SJCRH30 (cell line): ENCODE data around the gene BORCS5. TPM values are rescaled to one million over a fixed set of nuclear protein-coding genes. Genes with fewer than 3 reads are reported as not detected.
"Not testable (repeated sequence)": the region's sequence is repeated elsewhere in the genome, so short reads cannot be mapped to it uniquely, and the experiment has no call there.

Experiments
- DNase-seq, 2 experiments: peaks; one replicate each; pipeline ENCODE4 v3.0.0-alpha.2; 2015 to 2020
- H3K27ac ChIP-seq: fragments of 250-450 bp; sonication (Bioruptor Pico); 2 replicates; pipeline ENCODE4 v1.5.1; 2020; ENCODE audit warnings: mild to moderate bottlenecking, moderate library complexity
- H3K27me3 ChIP-seq: fragments of 250-450 bp; sonication (Bioruptor Pico); 2 replicates; pipeline ENCODE4 v1.5.1; 2020; ENCODE audit warnings: mild to moderate bottlenecking, moderate library complexity
- H3K36me3 ChIP-seq: fragments of 250-450 bp; sonication (Bioruptor Pico); 2 replicates; pipeline ENCODE4 v1.5.1; 2020; ENCODE audit warnings: mild to moderate bottlenecking, moderate library complexity
- H3K4me1 ChIP-seq: fragments of 250-450 bp; sonication (Bioruptor Pico); 2 replicates; pipeline ENCODE4 v1.5.1; 2020; ENCODE audit warnings: mild to moderate bottlenecking, moderate library complexity
- H3K4me3 ChIP-seq: fragments of 250-450 bp; sonication (Bioruptor Pico); 2 replicates; pipeline ENCODE4 v1.5.1; 2020; ENCODE audit warnings: mild to moderate bottlenecking, moderate library complexity
- H3K9me3 ChIP-seq: fragments of 250-450 bp; sonication (Bioruptor Pico); replicated peaks from 2 replicates; pipeline ENCODE4 v1.5.1; 2020; ENCODE audit warnings: mild to moderate bottlenecking, moderate library complexity
- total RNA-seq: library from RNA; depleted of rRNA; stranded (reverse); fragments of >200 nt; shearing (Covaris generic); gene quantifications from 2 replicates; pipeline ENCODE4 v1.2.3, GENCODE V29; 2014

The BORCS5 gene
- total RNA-seq, 1 experiment from 2014 or later, result 5.2 TPM

DNA sequence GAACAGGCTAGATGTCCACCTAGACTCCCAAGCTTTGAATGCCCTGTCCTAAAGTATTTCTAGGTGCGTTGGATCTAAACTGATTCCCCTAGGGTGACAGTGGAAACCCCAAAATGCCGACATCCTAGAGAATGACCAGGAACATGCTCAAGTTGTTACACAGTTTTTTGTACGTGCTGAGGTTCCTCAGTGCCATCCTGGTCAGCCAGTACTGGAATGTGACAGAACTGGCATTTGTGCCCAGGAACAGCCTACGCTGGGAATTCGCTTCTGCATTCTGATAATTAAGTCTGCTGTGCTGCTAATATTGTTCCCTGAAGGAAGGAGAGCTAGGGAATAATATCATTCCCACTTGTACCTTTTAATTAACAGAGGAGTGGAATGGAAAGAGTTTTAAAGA, 40.3 kb downstream of the BORCS5 start:
- no peak overlapping the region for H3K27ac ChIP-seq

DNA sequence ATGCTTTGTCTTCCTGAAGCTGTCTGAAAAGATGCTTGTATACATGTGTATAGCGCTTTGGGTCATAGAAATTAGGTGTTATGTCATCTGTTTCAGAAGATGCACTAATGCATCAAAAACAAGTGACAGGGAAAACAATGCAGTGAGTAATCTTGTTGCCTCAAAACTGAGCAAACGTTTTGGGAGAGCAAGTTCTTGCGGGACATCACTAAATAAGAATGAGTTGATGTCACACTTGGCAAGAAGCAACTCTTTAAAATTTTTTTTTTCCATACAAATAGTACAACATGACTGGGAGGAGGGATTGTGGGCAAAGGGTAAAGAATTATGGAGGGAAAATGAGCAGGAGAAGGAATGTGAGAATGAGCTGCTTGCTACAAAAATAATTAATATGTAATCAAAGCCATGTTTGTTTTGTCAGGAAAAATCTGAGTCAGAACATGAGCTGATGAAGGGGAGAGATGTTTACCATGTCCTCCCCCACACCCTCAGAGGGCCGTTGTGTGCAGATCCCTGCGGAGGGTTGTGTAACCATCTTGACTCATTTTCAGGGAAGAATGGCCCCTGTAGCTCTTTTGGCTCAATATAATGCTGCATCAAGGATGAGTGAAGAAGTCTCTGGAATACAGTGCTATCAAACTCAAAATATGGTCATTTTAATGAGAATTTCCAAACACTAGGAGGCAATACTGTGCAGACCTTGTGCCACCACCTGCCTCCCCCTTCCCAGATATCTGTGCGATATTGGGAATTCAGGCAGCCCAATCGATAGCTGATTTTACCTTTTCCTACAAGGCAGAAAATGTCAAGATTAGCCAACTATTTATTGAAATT, 41.4 kb downstream of the BORCS5 start:
- H3K36me3 ChIP-seq, result no peaks in the 10 kb centered on the region
- no peak overlapping the region for H3K27ac ChIP-seq
- H3K9me3 ChIP-seq, result no peaks in the 10 kb centered on the region
- no peaks in the 10 kb centered on the region for H3K27me3 ChIP-seq
- H3K4me1 ChIP-seq, result no peaks in the 10 kb centered on the region
- no peak for DNase-seq
- no peak overlapping the region for H3K4me3 ChIP-seq

More for the DNA sequence above, 40.3 kb downstream of the BORCS5 start:
- DNase-seq, result no peak
- Histone ChIP-seq H3K4me3 (no peak overlapping the region), H3K36me3 (no peaks in the 10 kb centered on the region), H3K4me1 (no peaks in the 10 kb centered on the region), H3K27me3 (no peaks in the 10 kb centered on the region), H3K9me3 (no peaks in the 10 kb centered on the region)

DNA sequence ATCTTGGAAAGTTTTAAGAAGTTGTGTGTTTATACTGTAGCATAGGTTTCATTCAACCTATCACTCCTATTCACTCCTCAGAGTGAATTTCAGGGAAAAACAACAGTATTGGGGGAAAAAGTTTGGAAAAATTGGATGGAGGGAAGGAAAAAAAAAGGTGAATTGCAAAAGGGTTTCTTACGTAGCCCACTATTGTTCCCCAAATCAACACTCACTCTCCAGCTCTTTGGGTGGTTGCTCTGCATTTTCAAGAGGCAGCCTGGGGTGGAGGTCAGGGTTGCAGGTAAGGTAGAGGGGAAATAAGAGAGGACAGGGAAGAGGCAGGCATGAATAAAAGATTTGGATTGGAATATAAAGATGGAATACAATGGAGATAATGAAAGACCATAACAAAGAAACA, 42.3 kb downstream of the BORCS5 start:
- Histone ChIP-seq H3K27ac (no peak overlapping the region), H3K9me3 (no peaks in the 10 kb centered on the region), H3K36me3 (no peaks in the 10 kb centered on the region), H3K4me3 (no peak overlapping the region), H3K27me3 (no peaks in the 10 kb centered on the region), H3K4me1 (no peaks in the 10 kb centered on the region)
- DNase-seq, result no peak

DNA sequence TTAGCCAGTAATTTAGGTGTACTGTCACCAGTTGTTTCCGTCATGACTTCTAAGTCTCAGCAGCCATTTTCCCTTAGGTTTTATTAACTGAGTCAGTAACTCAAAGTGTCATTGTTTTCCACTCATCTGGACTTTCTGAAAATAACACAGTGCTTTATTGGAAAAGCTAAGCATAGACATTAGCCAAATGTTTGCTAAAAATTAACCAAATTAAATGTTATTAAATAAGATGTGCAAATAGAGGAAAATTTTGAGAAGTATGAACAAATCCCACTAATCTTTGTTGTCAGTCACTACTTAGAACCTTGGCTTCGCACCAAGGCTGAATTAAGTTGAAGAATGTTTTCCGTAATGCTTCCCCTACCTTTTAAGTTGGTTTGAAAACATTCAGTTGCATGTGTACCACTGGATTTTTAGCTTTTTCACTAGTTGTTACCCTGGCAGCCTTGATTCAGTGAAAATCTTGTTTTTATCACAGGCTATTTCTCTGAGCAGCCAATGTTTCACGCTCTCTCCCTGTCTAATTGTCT, 43.0 kb downstream of the BORCS5 start:
- Histone ChIP-seq H3K27me3 (no peaks in the 10 kb centered on the region), H3K27ac (no peak overlapping the region), H3K4me1 (no peaks in the 10 kb centered on the region), H3K9me3 (no peaks in the 10 kb centered on the region), H3K4me3 (no peak overlapping the region), H3K36me3 (no peaks in the 10 kb centered on the region)
- no peak for DNase-seq

DNA sequence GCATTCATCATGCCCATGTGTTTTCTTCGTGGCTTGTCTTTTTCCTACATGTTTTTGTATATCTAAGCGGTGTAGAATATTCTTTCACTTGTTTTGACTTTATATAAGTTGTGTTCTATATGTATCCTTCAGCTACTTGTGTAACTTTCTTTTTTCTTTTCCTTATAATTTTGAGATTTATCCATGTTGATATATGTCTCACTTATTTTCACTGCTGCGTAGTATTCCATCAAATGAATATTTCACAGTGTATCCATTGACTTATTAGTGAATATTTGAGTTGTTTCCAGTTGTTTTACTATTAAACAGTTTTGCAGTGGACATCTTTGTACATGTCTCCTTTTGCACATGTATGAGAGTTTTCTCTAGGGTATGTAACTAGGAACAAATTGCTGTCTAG, 43.9 kb downstream of the BORCS5 start:
- H3K27ac ChIP-seq, result no peak overlapping the region
- H3K4me3 ChIP-seq, result no peak overlapping the region
- no peaks in the 10 kb centered on the region for H3K4me1 ChIP-seq
- no peaks in the 10 kb centered on the region for H3K27me3 ChIP-seq
- no peaks in the 10 kb centered on the region for H3K9me3 ChIP-seq
- no peaks in the 10 kb centered on the region for H3K36me3 ChIP-seq
- DNase-seq, result no peak

DNA sequence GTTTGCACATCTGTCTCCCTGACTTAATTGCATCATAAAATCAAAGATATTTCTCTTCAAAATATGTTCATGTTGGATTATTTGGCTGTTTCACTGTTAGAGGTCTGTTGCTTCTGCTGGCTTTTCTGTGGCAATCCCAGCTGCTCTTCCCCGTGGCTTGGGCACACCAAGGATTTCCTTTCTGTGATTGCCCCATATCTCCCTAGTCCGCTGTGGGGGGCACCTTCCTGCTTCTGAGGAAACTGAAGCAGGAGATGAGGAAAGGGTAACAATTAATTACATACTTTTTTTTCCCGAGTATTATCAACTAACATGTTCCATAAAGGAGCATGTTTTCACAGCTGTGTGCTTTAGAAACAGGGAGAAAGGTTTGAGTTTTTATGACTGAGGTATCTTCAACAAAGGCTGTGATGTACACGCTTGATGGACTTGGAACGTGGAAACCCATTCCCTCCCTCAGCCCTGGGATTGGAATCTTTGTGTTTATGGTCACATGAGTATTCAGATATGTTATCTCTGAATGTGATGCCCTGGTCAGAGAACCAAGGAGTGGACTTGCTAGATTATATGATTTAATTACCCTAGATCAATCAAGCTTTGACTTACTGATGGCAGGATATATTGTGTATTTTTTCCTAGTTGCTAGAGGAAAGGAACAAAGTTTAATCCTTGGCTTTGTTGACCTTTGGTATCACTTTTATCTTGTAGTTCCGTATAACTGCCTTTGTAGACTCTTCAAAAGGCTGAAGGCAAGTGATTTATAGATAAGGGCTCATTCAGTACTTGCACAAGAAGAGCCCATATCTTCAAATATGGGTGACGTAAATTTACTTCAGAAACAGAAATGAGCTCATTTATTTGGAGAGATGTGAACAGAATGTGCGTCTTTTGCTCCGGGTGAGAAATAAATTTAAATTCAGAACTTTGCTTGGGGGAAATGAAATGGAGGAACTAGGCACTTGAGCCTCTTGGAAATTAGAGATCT, 46.7 kb downstream of the BORCS5 start:
- H3K27ac ChIP-seq, result no peak overlapping the region
- H3K9me3 ChIP-seq, result no peaks in the 10 kb centered on the region
- no peaks in the 10 kb centered on the region for H3K36me3 ChIP-seq
- no peaks in the 10 kb centered on the region for H3K27me3 ChIP-seq
- no peak for DNase-seq
- H3K4me3 ChIP-seq, result no peak overlapping the region
- no peaks in the 10 kb centered on the region for H3K4me1 ChIP-seq

DNA sequence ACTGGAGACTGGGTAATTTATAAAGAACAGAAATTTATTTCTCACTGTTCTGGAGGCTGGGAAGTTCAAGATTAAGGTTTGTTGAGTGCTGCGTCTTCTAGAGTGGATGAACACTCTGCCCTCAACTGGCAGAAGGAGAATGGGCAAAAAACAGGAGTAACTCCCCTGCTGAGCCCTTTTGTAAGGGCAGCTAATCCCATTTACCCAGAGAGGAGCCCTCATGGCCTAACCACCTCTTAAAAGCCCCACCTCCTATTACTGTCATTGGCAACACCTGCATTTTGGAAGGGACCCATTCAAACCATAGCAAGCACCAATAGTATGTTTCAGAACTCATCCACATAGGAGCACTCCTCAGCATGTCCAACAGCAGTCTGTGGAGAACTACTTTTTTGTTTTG, 47.4 kb downstream of the BORCS5 start:
- Histone ChIP-seq H3K9me3 (no peaks in the 10 kb centered on the region), H3K27ac (no peak overlapping the region), H3K4me3 (no peak overlapping the region), H3K4me1 (no peaks in the 10 kb centered on the region), H3K27me3 (no peaks in the 10 kb centered on the region), H3K36me3 (no peaks in the 10 kb centered on the region)
- no peak for DNase-seq

DNA sequence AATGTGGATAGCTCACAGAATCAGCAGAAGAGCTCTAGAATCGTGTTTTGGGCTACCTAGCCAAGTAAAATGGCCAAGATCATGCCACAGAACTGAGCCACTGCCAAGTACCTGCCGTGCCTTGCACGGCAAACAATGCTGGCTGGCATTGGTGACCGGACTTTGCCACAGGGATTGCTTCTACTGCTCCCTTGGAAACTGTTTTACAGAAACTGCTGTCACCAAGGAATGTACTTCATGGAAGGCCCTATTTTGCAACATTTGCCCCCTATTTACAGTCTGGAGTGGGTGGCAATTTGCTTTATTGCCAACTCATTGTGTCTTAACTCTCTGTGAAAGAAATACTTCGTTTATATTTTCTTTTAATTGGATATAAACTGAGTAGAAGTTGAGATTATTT, 49.0 kb downstream of the BORCS5 start:
- Histone ChIP-seq H3K27ac (no peak overlapping the region), H3K9me3 (no peaks in the 10 kb centered on the region), H3K27me3 (no peaks in the 10 kb centered on the region), H3K36me3 (no peaks in the 10 kb centered on the region), H3K4me3 (no peak overlapping the region), H3K4me1 (no peaks in the 10 kb centered on the region)
- DNase-seq, result no peak

DNA sequence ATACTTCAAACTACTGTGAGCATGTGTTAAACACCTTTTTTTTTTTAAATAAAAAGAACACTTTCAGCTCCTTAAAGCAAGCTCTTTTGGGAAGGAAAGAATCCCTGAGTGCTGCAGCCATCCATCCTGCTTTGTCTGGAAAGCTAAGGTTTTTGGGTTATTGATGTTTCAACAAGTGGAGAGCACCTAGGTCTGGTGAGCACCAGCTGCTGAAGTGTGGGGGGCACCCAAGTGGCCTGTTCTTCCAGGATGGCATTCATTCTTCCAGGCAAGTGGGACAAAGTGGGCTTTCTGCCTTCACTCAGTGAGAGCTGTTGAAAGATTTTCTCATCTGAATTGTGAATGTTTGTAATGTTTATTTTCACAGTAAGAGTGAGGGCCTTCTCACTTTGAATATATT, 49.9 kb downstream of the BORCS5 start:
- Histone ChIP-seq H3K4me1 (no peaks in the 10 kb centered on the region), H3K36me3 (no peaks in the 10 kb centered on the region), H3K9me3 (no peaks in the 10 kb centered on the region), H3K27ac (no peak overlapping the region), H3K4me3 (no peak overlapping the region), H3K27me3 (no peaks in the 10 kb centered on the region)
- DNase-seq, result no peak

DNA sequence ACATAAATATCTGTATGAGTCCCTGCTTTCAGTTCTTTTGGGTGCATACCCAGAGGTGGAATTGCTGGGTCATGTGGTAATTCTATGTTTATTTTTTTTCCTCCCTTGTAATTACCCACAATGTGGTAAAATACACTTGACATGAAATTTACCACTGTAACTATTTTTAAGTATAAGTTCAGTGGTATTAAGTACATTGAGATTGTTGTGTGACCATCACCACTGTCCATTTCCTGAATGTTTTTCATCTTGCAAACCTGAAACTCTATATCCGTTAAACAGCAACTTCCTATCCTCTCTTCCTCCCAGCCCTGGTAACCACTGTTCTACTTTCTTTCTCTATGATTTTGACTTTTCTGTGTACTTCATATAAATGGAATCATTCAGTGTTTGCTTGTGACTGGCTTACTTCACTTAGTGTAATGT, 51.4 kb downstream of the BORCS5 start:
- no peaks in the 10 kb centered on the region for H3K36me3 ChIP-seq
- H3K4me3 ChIP-seq, result no peak overlapping the region
- DNase-seq, result peak in 1 of 2 experiments; percentile 13
- no peaks in the 10 kb centered on the region for H3K9me3 ChIP-seq
- no peaks in the 10 kb centered on the region for H3K4me1 ChIP-seq
- no peak overlapping the region for H3K27ac ChIP-seq
- no peaks in the 10 kb centered on the region for H3K27me3 ChIP-seq

DNA sequence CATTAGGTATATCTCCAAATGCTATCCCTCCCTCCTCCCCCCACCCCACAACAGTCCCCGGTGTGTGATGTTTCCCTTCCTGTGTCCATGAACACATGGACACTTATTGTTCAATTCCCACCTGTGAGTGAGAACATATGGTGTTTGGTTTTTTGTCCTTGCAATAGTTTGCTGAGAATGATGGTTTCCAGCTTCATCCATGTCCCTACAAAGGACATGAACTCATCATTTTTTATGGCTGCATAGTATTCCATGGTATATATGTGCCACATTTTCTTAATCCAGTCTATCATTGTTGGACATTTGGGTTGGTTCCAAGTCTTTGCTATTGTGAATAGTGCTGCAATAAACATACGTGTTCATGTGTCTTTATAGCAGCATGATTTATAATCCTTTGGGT, 52.5 kb downstream of the BORCS5 start:
- not testable (repeated sequence) for H3K4me3 ChIP-seq, H3K27ac ChIP-seq, DNase-seq, H3K36me3 ChIP-seq, H3K9me3 ChIP-seq, H3K27me3 ChIP-seq, H3K4me1 ChIP-seq

DNA sequence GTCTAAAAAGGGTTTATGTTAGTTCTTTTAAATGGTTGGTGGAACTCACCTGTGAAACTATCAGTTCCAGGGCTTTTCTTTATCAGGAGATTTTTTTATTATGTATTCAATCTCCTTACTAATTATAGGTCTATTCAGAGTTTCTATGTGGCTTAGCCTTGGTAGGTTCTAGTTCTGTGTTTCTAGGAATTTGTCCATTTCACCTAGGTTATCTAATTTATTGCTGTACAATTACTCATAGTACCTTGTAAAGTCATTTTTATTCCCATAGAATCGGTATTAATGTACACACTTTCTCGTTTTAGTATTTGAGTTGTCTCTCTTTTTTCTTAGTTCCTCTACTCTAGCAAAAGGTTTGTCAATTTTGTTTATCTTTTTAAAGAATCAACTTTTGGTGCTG, 59.0 kb downstream of the BORCS5 start:
- Histone ChIP-seq H3K27ac (no peak overlapping the region), H3K27me3 (no peaks in the 10 kb centered on the region), H3K4me1 (no peaks in the 10 kb centered on the region), H3K36me3 (no peaks in the 10 kb centered on the region), H3K9me3 (no peaks in the 10 kb centered on the region), H3K4me3 (no peak overlapping the region)
- no peak for DNase-seq

DNA sequence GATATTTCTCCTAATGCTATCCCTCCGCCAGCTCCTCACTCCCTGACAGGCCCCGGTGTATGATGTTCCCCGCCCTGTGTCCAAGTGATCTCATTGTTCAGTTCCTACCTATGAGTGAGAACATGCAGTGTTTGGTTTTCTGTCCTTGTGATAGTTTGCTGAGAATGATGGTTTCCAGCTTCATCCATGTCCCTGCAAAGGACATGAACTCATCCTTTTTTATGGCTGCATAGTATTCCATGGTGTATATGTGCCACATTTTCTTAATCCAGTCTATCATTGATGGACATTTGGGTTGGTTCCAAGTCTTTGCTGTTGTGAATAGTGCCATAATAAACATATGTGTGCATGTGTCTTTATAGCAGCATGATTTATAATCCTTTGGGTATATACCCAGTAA, 62.3 kb downstream of the BORCS5 start:
- H3K27me3 ChIP-seq, H3K36me3 ChIP-seq, H3K9me3 ChIP-seq, H3K4me1 ChIP-seq, H3K4me3 ChIP-seq, DNase-seq, H3K27ac ChIP-seq: not testable (repeated sequence)

DNA sequence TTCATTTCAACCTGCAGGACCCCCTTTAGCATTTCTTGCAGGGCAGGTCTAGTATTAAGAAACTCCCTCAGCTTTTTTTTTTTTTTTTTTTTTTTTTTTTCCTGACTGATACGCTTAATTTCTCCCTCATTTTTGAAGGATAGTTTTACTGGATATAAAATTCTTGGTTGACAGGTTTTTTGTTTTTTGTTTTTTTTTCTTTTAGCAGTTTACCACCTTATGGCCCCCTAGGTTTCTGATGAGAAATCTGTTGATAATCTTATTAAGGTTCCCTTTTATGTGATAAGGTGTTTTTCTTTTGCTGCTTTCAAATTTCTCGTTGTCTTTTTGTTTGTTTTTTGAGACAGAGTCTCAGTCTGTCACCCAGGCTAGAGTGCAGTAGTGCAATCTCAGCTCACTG, 66.5 kb downstream of the BORCS5 start:
- Histone ChIP-seq H3K9me3 (no peaks in the 10 kb centered on the region), H3K4me3 (no peak overlapping the region), H3K4me1 (no peaks in the 10 kb centered on the region), H3K27me3 (no peaks in the 10 kb centered on the region), H3K27ac (no peak overlapping the region), H3K36me3 (no peaks in the 10 kb centered on the region)
- DNase-seq, result no peak

DNA sequence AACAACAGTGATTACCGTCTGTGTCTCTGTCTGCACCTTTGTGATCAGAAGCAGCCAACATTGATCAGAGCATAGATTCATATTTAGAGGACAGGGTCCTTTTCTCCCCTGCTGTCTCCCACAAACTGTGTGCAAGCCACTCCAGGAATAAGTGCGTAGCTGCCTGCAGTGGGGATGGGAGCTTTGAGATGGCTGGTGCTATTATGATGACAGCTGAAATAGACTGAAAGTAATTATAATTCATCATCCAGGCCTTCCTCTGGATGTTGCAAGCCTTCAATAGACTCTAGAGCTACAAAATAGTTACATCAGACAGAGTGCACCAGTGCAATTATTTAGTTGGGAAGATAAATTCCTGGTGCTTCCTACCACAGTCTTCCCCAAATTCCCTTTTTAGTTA, 68.1 kb downstream of the BORCS5 start:
- no peak for DNase-seq
- Histone ChIP-seq H3K27me3 (no peaks in the 10 kb centered on the region), H3K27ac (no peak overlapping the region), H3K9me3 (no peaks in the 10 kb centered on the region), H3K36me3 (no peaks in the 10 kb centered on the region), H3K4me3 (no peak overlapping the region), H3K4me1 (no peaks in the 10 kb centered on the region)
